NCI-H187 (cell line): ENCODE measurements around the gene ASPSCR1.

Experiments used
- DNase-seq, 2 experiments: peaks; one replicate each; lab custom pipeline; 2025; lab: John Stamatoyannopoulos, UW

Gene ASPSCR1

DNA sequence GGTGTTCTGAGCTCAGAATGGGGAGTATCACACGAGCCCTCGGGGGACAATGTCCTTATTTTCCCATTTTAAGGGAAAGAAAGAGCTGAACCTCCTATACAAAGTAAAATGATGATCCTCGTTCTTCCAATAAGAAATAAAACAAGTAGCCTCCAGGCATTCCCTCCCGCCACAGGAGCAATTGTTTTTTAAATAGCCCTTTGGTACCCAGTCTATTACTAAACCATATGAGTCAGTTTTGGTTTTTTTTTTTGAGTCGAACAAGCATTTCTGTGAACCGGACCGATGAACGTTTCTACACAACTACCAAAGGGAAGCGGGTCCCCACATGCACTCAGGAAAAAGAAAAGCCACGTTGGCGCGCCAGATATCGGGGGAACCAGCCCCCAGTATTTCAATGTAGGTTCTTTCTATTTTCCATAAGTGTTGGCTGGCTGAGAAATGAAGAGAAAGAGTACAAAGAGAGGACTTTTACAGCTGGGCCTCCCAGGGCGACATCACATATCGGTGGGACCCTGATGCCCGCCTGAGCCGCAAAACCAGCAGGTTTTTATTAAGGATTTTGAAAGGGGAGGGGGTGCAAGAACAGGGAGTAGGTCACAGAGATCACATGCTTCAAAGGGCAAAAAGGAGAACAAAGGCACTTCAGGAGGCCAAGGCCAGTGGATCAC is 63.9 kb downstream of the ASPSCR1 start:
- no peak for DNase-seq

DNA sequence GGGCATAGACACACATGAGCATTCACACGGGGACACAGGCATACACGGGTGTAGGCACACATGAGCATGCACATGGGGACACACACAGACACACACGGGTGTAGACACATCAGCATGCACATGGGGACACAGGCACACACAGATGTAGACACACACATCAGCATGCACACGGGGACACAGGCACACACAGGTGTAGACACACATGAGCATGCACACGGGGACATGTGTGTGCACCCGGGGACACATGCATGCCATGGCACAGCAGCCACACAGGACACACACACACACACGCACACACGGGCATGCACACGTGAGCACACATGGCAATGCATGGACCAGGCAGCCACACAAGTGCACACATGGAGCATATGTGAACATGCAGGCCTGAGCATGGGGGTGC is 65.2 kb downstream of the ASPSCR1 start:
- DNase-seq: no peak

- no peak for DNase-seq
Measured at GRCh38 chr17:82043507-82043906, 66.1 kb downstream of the ASPSCR1 start.

DNA sequence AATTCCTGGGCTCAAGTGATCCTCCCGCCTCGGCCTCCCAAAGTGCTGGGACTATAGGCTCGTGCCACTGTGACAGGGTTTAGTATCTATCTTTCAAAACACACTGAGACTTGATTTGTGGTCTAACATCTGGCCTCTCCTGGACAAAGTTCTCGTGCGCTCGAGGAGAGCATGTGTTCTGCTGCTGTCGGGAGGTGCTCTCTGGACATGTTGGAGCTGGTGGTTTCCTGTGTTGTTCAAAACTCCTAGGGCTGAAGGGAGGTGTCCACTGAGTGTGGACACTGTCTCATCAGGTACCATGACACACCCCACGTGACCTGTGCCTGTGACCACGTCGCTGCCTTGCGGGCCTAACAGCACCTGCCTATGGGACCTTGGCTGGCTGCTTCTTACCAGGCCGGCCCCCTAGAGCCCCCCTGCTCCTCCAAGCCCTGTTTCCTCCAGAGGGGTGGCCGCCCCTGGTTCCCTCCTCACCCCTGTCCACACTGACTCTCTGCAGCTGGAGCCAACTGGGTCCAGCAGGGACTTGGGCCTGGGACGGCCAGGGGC is 68.6 kb downstream of the ASPSCR1 start:
- DNase-seq: no peak

DNA sequence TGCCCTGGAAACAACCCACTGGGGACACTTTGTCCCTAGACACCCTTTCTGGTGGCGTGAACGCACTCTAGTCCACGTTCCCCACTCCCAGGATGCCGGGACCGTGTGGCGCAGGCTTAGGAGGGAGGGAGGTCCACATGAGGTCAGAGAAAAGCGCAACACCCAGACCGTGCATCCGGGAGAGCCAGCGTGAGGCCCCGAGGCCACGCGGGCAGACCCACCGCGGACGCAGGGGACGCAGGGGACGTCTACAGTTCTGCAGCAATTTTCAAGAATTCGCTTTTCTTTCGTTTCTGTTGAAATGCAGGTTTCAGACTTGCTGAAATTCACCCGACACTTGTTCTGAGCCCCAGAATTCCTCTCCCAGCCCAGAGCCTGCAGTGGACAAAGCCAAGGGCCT is 69.5 kb downstream of the ASPSCR1 start:
- no peak for DNase-seq

DNA sequence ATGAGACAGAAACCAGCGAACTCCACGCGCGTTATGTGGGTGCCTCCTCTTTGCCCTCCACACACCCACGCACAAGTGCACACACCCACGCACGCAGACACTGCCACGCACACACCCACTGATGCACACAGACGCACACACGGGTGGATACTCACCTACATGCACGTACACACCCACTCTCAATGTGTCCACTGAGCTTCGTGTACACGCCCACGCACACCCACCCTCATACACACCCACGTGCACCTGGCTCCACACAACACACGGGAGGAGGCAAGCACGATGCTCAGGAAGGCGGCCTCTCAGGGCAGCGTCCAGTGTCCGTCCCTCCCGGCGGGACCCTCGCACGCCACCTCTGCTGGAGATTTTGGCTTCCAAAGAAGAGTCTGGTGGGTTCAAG is 70.0 kb downstream of the ASPSCR1 start:
- no peak for DNase-seq

DNA sequence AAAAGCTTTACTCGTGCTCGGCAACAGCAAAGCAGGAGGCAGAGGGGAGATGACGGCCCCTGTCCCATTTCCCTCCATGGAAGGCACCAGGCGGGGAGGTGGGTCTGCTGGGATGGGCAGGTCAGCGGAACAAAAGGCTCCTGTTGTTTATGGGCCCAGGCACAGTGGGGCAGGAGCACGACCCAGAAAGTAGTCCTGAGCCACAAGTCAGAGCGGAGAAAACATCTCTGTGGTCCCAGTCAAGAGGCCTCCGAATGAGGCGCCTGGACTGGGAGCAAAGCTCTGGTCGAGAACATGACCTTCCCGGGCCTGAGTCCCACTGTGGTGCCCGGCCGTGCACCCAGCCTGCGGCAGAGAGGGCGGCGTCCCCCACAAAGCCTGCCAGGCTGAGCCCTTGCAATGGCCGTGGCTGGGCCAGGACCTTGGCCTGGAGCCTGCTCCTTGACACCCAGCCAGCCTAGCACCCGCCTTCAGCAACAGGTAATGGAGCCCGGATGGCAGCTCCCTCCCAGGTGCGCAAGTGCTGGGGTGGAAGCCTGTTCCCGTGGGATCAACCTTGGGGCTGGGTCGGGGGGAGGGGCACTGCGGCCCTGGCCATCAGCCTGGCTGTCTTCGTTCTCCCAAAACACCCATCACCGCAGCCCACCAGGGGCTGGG is 70.6 kb downstream of the ASPSCR1 start:
- no peak for DNase-seq

- DNase-seq: no peak
Measured at GRCh38 chr17:82048571-82048971, 71.1 kb downstream of the ASPSCR1 start.

- DNase-seq: no peak
Measured at GRCh38 chr17:82049106-82049505, 71.7 kb downstream of the ASPSCR1 start.

DNA sequence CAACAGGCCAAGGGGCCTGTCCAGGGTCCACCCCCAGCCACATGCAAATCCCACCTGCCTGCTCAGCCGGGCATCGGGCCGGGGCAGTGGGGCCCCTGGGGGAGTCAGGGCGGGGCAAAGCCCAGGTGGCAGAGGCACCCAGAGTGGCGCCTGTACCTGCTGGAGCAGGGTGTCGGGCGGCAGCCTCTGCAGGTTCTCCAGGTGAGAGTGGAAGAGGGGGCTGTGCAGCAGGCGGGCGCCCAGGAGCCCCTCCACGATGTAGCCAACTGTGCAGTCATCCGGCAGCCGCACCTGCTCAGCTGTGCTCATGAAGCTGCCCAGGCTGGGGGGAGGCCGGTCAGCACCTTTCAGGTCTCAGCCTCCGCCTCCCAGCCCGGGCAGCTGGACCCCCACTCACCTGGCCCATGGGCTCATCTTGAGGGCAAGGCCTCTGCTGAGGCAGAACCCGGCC is 72.1 kb downstream of the ASPSCR1 start:
- no peak for DNase-seq

DNA sequence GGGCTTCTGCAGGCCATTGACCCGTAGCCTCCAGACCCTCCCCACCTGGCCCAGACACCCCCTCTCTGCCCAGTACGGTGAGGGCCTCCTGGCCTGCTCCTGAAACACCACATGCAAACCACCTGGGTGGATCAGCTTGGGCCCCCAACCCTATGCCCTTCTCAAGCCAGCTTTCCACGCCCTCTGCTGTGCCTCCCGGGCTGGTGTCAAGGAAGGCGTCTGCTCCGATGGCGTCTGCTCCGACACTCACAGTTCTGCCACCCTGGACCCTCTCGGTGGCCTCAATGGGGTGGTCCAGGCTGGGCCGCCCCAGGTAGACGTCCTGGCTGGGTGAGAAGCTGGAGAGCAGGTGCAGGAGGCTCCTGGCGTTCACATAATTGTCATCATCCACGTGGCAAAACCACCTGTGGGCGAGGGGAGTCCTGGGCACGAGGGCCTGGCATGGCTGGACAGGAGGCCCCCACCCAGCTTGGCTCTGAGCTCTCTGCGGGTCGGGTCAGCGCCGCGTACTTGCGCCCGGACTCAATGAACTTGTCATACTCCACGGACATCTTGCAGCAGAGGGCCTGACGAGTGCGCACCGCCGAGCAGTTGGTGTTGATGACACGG is 72.8 kb downstream of the ASPSCR1 start:
- DNase-seq: no peak

- DNase-seq: no peak
Measured at GRCh38 chr17:82050761-82051641, 73.6 kb downstream of the ASPSCR1 start.

DNA sequence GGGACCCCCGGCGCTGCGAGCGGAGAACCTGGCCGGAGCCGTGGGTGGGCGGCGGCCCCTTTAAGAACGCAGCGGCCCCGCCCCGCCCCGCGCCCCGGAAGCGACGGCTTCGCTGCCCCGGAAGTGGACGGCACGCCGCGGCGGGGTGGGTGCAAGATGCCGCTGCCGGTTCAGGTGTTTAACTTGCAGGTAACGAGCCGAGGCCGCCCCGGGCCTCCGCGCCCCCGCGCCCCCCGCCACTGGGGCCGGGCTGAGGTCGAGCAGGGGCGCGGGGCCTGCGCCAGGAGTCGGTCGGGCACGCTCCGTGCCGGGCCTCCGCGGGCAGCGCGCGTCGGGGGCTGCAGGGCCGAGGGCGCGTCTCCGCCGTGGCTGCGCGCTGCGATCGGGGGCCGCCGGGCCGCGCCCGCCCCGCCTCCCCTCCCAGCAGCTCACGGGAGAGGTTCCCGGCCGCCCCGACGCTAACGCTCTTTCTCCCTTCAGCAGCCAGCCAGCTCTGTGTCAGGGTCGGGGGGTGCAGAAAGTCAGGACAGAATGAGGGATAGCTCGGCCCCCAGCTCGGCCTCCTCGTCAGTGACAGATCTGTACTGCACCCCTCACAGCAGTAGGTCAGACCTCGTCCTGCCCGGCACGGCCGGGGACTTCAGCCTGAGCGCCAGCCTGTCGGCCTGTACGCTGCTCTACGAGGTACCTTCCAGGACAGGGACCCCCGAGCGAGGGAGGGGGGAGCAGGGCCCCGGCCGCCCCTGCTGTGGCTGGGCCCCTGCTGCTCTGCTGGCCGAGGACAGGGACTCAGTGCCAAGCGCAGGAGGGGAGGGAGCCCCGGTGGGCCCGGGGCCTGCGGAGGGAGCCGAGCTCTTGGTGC is 74.6 kb downstream of the ASPSCR1 start, which contains the start of the genes GPS1 and RFNG:
GPS1 (plus strand) TSS at position 123 of the 862 bp plus-strand sequence; CDS start at position 157, 34 bp downstream.
RFNG (minus strand) TSS at position 36 of the 862 bp plus-strand sequence. CDS start 45 bp downstream, outside the sequence.
- peak in 1 of 2 experiments; percentile 41 for DNase-seq

- DNase-seq: no peak
Measured at GRCh38 chr17:82052638-82053059, 75.2 kb downstream of the ASPSCR1 start.

DNA sequence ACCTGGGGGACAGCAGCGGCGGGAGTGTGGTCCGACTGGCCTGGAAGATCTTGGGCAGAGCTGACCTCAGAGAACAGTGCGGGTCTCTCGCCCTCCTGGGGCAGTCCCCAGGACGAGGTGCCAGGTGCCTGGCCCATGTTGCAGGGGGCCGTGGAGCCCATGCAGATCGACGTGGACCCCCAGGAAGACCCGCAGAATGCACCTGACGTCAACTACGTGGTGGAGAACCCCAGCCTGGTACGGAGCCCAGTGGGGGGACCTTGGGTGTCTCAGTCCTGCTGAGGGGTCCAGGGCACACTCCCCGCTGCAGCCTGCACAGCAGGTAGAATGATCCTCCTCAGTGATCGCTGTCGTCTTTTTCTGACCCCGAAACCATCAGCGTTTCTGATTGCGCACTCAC is 75.7 kb downstream of the ASPSCR1 start:
- no peak for DNase-seq

- DNase-seq: no peak
Measured at GRCh38 chr17:82053556-82054263, 76.3 kb downstream of the ASPSCR1 start.

- no peak for DNase-seq
Measured at GRCh38 chr17:82054351-82055022, 77.1 kb downstream of the ASPSCR1 start.

DNA sequence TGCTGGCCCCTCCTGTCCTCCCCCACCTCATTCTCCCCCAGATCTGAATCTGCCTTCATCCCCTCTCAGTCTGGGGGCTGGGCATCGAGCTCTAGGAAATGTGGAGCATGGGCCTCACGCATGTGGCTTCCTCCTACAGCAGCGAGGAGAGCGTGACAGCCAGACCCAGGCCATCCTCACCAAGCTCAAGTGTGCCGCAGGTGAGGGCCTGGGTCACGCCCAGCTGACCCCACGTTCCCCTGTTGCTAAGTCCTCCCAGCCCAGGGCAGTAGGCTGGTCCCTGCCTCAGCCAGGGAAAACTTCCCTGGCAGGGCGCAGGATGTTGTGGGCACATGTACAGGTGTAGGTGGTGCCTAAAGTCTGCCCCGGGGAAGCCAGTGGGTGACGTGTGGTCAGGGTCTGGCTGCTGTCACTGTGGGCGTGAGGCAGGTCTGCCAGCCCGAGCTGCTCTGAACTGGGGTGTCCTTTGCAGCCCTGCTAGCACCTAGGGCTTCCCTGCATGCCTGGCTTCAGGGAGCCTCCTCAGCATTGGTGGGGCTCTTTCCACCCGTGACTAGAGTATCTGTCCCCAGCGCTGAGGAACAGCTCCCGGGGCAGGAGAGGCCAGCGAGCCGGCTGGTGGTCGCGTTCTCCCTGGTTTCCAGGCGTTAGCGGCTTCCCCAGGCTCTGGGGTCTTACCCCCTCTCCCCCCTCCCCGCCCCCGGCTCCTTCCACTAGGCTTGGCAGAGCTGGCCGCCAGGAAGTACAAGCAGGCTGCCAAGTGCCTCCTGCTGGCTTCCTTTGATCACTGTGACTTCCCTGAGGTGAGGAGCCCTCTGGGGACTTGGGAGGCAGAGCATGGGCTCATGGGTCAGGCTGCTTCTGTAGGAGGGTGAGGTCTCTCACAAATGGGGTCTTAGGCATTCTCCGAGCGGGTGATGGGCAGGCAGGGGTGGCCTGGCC is 77.9 kb downstream of the ASPSCR1 start:
- DNase-seq: no peak
